Head of caudate nucleus (tissue), 42 donors: ENCODE measurements around the gene FAM3A.

Experiments
- DNase-seq, 42 donors: peaks; one replicate each; pipeline versions ENCODE4 v3.0.0 to v3.0.0-alpha.2; 2020 to 2021; ENCODE audit warnings: mixed read lengths in 7 of 42
- intact Hi-C: fragments of 100-400 bp; cut with DNase I; formaldehyde crosslinking; loops from one replicate; pipeline ENCODE4 v1.15.0; 2022

FAM3A gene

DNA sequence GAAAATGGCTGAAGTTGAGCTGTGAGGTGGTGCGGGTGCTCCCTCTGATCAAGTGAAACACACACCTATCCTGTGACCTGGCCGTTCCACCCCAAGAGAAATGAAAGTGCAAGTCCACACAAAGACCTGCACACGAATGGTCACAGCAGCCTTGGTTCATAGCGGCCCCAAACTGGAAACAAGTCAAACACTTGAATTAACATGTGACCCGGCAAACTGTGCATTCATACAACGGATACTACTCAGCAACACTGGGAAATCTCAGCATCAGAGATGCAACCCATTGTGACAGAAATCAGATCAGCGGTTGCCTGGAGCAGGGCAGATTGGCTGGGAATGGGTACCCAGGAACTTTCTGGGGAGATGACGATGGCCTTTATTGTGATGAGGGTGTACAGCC lies 23.0 kb upstream of the FAM3A start:
- peak in 4 of 42 donors; percentile 13 to 57 (median 28) for DNase-seq
- intact Hi-C loops: loop anchor here (10.0 kb wide), 1 partner anchor 164 kb away; the partner anchor contains the start of genes EMD and FLNA

DNA sequence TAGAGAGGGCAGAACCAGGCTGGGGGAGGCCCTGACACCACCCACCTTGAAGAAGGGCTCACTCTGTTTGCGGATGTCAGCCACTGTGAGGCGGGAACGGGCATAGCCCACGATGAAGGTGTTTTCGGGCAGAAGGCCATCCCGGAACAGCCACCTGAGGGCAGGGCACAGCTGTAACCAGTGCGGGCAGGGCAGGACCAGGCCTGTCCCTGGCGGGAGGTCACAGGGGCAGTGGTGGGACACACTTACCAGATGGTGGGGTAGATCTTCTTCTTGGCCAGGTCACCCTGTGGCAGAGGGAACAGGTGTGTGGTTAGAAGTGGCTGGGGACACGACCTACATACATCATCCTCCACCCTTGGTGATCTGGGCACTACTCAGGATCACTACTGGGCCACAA lies 19.9 kb upstream of the FAM3A start:
- DNase-seq: no peak
- intact Hi-C loops: loop anchor here (10.0 kb wide), 1 partner anchor 161 kb away; the partner anchor contains the start of genes EMD and FLNA

DNA sequence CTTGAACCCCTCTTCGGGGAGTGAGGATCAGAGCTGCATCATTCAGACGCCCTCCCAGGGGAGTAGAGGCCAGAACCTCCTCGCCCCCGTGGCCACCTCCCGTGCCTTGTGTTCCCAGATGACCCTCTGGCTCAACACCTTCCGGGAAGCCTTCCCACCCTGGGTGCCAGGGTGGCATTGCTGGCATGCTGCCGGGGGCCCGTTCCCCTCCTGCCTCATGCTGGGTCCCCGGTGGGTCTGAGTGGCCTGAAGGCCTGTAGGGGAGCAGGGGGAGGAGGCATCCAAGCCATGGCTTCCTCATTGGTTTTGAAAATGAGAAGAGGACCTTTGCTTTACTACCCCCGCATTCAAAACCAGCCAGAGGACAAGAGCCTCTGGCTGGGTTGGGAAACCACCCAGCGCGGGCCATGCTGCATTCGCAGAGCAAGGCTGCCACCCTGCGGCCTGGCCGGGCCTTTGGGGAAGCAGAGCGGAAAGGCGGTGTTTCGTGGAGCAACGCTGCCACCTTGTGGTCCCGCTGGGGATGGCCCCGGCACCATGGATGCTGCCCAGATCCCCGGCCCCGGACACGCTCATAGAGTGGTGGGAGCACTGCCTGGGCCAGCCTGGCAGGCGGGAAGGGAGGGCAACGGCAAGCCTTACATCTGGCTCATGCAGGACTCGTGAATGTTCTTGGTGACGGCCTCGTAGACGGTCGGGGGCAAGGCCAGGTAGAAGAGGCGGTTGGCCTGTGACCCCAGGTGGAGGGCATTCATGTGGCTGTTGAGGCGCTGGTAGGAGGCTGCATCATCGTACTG lies 18.7 kb upstream of the FAM3A start:
- intact Hi-C loops: loop anchor here (10.0 kb wide), 1 partner anchor 160 kb away; the partner anchor contains the start of genes EMD and FLNA

DNA sequence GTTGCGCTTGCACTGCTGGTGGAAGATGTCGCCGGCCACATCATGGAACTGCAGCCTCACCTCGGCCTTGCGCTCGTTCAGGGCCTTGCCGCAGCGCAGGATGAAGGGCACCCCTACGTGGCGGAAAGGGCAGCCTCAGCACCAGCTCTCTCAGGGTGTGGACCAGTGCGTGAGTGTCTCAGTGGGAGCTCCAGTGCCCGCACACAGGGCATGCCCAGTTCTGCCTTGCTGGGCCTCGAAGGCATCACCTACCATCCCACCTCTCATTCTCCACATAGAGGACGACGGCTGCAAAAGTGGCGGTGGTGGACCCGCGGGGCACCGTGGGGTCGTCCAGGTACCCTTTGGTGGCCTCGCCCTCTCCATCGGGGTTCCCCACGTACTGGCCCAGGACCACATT lies 16.7 kb upstream of the FAM3A start:
- no peak for DNase-seq
- intact Hi-C loops: loop anchor here (10.0 kb wide), 1 partner anchor 158 kb away; the partner anchor contains the start of genes EMD and FLNA

More for the DNA sequence above, 18.7 kb upstream of the FAM3A start:
- DNase-seq: peak; percentile 71 to 95 (median 90)

DNA sequence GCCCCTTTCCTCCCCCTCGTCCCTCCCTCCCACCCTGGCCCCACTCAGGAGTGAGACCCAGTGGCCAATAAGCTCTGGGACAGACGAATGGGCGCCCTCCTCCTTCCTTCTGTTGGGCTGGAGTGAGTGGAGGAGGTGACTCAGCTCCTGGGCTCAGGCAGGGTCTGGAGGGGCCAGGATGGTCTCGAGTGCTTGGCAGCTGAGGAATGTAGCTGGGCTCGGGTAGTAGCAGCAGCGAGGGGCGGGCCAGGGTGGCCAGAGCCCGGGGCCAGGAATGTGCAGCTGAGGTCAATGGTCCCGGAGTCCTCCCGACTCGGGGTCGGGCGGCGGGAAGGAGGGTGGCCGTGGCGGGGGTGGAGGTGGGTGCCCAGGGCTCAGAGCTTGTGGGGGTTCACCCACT lies 15.6 kb upstream of the FAM3A start:
- intact Hi-C loops: loop anchor here (10.0 kb wide), 1 partner anchor 157 kb away; the partner anchor contains the start of genes EMD and FLNA
- DNase-seq: no peak

DNA sequence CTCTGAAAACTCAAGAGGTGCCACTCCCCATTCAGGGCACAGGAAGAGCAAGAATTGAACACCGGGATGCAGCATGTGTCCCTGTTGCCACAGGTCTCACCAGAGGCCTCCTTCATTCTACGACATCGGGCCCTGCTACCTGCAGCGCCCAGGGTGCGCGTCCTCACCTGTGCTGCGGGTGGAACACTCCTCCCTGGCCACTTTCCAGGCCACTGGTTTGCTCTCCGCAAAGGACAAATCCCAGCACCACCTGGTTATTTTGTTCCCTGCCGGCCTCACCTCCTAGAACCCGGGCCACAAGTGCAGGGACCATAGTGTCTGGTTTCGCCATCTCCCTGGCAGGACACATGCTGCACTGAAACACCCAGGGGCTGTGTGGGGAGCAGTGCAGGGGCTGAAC lies 14.3 kb upstream of the FAM3A start:
- intact Hi-C loops: loop anchor here (10.0 kb wide), 1 partner anchor 155 kb away; the partner anchor contains the start of genes EMD and FLNA
- no peak for DNase-seq

DNA sequence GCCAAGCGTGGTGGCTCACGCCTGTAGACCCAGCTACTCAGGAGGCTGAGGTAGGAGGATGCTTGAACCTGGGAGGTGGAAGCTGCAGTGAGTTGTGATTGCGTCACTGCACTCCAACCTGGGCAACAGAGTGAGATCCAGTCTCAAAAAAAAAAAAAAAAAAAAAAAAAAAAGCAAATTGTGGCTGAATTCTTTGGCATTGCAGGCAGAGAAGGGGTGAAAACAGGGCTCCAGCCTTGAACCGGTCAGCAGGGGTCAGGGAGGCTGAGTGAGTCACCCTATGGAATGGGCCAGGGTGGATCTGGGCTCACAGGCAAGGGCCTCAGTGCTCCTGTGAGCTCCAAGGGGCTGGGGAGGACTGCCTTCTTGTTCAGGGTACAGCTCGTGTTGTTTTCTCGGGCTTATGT lies 13.2 kb upstream of the FAM3A start:
- no peak for DNase-seq
- intact Hi-C loops: no loop called here

DNA sequence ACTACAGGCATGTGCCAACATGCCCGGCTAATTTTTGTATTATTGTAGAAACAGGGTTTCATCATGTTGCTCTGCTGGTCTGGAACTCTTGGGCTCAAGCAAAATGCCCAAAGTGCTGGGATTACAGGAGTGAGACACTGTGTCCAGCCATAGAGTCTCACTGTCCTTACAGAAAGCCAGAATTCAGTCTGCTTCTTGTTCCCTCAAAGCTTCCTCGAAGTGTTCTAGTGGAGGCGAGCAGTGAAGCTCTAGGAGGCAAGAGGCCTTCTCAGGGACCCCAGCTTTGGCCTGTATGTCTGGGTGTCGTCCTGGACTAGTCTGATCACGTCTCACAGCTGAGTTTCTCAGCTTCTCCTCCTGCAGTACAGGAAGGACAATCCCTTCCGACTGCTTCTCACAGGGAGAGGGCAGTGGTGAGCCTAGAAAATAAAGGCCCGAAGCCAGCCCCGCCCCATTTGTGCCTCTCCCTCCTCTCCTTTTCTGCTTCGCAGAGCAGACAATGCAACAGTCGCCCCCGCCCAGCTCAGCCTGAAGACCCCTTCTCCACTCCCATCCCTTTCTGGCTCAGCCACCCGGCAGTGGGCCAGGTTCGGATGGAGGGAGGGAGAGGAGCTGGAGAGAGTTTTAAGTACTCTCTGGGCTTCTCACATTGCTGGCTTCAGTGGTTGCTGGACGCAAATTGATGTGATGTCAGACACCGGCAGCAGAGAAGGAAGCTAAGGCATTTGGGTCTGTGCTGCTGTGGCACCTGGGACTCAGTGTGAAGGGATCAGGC lies 11.1 kb upstream of the FAM3A start:
- intact Hi-C loops: no loop called here
- peak; percentile 59 to 87 (median 76) for DNase-seq

DNA sequence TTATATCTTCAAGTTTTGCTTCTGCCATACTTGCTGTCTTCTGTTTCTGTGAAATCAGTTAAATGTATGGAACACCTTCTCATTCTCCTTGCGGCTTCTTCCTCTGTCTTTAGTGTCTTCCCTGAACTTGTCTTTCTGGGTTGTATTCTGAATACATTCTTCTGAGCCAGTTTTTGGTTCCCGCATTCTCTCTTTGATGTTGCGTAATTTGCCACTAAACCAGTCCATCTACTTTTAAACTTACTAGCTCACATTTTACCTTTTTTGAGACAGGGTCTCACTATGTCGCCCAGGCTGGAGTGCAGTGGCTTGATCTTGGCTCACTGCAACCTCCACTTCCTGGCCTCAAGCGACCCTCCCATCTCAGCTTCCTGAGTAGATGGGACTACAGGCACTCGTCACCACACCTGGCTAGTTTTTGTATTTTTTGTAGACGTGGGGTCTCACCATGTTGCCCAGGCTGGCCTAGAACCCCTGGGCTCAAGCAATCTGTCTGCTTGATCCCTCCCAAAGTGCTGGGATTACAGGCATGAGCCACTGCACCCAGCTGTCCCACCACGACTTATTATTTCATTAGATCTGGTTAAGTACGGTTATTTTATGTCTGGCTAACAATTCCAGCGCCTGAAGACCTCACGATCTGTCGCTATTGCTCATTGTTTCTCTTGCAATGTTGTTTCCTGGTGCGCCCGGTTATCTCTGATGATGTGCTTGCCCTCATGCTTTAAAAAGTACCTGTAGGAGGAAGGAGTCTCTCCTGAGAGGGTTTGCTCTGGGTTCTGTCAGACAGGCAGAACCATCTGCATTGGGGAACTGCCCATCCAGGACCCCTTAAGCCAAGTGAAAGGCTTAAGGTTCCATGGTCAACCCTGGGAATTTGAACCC lies 9.8 kb upstream of the FAM3A start:
- intact Hi-C loops: no loop called here
- DNase-seq: no peak

DNA sequence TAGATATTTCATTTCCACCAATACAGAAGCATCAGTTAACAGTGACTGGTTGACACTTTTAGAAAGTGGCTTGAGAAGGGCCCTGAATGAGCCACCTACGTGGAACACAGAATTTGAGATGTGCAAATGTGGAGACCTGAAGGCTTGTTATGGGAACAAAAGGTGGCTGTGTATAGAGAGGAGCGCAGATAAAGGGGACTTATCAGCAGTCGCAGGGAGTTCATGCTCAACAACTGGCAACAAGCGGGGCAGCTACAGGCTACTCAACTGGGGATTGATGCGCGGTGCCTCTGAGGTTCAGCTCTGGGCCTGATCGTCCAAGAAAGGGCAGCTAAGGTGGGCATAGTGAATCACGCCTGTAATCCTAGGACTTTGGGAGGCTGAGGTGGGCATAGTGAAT lies 3.4 kb upstream of the FAM3A start:
- DNase-seq: no peak
- intact Hi-C loops: no loop called here

DNA sequence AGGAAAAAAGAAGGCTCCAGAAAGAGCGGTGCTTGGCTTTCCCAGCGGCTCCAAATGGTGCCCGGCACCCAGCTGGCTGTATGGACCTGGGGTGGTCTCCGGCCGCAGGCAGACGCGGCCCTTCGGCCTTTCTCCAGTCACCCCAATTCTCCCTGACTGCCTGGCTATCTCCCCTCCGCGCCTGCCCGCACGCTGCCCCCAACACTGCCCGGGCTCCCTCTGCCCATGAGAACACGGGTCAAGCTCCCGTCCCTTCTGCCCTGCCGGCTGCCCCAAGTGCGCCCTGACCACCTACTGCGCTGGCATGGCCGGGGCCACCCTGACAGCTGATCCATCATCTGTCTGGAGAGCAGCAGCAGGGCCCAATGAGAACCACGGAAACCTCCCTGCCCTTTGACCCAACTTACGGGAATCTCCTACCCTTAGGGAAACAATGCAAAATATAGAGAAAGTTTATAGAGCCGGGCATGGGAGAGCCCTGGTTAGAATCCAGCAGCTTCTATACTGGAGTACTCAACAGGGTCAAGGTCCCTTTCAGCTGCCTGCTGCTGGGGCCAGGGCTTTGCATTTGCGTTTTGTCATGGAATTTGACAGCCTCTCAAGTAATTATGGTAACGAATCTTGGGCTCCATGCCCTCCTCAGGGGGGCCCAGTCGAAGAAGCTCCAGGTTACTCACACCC lies 1.2 kb upstream of the FAM3A start:
- DNase-seq: peak in 12 of 42 donors; percentile 8 to 45 (median 30)
- intact Hi-C loops: no loop called here

DNA sequence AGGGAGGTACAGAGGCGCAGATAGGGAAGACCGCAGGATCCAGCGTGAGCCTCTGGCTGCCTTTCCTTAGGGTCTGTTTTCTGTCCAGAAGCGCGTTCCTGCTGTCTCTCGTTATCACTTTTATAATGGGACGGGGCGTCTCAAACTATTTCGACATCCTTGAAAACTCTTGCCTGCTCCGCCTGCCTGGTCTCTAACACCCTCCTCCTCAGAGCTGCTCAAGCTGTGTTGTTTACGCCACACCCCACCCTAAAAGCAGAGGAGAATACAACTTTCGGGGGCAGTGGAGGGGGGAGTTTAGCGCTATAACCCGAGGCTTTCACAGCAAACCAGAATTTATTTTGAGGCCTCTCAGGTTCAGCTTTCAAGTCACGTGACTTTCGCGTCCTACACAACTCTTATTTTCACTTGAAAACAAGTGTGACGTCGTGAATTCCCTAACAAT lies 646 bp upstream of the FAM3A start:
- peak in 10 of 42 donors; percentile 21 to 58 (median 46) for DNase-seq
- intact Hi-C loops: no loop called here

DNA sequence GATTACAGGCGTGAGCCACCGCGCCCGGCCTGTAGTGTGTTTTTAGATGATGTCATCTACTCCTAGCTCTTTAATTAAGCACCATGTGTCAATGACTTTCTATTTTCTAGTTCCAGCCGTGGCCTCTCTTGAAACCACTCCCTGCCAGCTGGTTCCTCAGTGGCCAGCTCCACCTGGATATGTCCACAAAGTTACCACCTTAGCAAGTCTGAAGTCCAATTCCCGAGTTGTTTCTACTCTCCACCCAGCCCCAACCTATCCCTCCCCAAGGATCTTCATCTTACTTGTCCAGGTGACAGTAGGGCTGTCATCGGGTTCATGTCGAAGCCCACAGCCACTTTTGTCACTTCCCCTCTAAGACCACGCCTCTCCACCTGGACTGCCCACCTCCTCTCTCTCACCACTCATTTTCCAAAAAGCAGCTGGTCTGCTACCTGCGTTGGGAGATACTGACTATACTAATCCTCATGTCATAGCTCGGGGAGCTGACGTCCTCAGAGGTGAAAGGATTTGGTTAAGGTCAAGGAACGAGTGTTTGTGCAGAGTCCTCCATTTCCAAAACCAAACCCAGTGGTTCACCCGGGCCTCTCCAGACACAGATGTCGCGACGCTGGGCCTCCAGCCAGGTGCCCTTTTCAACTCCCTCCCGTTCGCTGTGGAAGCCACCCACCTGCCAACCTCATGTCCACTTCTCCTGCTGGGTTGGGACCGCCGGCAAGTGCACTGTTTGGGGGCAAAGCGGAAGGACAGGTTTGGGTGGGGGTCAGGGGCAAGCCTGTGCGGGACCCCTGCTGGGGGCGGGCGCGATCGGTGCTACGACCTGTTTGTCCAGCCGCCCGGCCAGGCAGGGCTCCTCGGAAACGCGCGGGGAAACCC lies 704 bp downstream of the FAM3A start:
- intact Hi-C loops: no loop called here
- no peak for DNase-seq

DNA sequence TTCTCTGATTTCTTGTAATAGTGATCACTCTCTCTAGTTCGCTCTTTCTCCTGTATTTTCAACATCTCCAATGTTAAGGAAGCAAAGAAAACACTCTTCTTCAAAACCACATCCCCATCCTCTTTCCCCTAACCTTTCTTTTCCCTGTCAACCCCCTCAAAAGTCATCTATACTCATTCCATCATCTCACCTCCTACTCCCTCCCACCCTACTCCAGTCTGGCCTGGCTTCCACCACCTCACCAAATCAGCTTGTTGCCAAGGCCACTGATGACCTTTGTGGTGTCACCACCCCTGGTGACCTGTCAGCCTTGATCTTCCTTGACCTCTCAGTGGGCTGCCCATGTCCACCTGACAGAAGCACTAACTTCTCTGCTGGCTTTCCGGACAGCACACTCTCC lies 2.3 kb downstream of the FAM3A start:
- intact Hi-C loops: no loop called here
- DNase-seq: no peak

DNA sequence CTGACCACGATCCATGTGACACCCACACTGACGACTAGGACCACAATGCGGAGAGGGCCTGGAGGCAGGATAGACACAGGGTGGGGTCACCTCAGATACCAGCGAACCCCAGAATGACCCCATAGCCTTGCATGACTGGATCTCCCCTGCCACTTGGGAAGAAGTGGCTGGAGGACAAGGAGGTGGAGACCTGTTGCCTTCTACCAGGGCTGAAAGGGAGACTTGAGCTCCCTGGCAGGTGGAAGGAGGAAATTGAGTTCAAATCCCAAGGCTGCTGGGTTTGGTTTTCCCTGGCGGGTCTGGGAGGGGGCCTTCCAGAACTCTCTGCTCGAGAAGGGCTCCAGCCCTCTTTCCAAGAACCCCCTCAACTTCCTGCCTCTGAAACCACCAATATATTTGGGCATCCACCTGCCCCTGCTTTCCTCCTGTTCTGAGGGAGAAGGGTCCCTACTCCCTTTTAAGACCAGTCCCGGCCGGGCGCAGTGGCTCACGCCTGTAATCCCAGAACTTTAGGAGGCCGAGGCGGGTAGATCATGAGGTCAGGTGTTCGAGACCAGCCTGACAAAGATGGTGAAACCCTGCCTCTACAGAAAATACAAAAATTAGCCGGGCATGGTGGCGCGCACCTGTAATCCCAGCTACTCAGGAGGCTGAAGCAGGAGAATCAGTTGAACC lies 3.0 kb downstream of the FAM3A start:
- intact Hi-C loops: no loop called here

DNA sequence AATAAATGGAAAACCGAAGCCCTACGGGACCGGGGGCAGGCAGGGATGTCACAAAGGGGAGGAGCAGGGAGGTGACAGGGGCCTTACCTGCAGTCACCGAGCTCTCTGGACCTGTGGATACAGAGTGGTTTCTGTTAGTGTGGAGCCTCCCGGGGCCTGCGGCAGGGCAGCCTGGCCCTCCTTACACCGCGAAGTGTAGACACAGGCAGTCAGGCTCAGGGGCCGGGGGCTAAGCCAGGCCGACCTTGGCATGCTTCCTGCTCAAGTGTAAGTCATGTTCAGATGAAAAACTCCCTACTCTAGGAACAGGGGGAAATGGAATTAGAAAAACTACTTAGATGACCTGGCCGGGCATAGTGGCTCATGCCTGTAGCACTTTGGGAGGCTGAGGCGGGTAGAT lies 4.3 kb downstream of the FAM3A start:
- no peak for DNase-seq
- intact Hi-C loops: no loop called here

More for the DNA sequence above, 3.0 kb downstream of the FAM3A start:
- DNase-seq: no peak

DNA sequence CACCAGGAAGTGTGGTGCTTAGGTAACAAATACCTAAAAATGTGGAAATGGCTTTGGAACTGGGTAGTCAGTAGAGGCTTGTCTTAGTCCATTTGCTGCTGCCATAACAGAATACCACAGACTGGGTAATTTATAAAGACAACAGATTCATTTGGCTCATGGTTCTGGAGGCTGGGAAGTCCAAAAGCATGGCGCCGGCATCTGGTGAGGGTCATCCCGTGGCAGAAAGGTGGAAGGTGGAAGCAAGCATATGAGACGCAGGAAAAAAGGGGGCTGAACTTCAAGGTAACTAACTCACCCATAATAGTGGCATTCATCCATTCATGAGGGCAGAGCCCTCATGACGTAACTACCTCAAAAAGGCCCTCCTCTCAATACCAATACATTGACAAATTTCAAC lies 6.6 kb downstream of the FAM3A start:
- intact Hi-C loops: no loop called here
- DNase-seq: no peak
